Left lobe of liver (tissue), 2 donors: Measurements from ENCODE around the gene SLC22A23. TPM values are rescaled to one million over a fixed set of nuclear protein-coding genes. Genes with fewer than 3 reads are reported as not detected.

Source experiments
- ATAC-seq: fragments of 200-7000 bp; cut with Tn5 transposase; one replicate; pipeline ENCODE4 v1.9.1; 2020; ENCODE audit warnings: mild to moderate bottlenecking, moderate library complexity
- DNase-seq: peaks from one replicate; pipeline ENCODE4 v3.0.0-alpha.2; 2020; ENCODE audit warnings: low spot score
- total RNA-seq: library from RNA; stranded (reverse); gene quantifications from one replicate; pipeline ENCODE4 v1.2.1, GENCODE V29; 2021
- donor health status: DM: no; HTN: no; CAD: no; lungs with moderate emphysema.
- donor health status: DM: no; HTN: yes; CAD: no.

SLC22A23 gene
- total RNA-seq, 1 donor from 2014 or later = 16.9 TPM

GRCh38 chr6:3480009-3480408, 23.2 kb upstream of the SLC22A23 start:
- no peak for ATAC-seq
- no peak for DNase-seq

- DNase-seq = no peak
- no peak for ATAC-seq
Measured at GRCh38 chr6:3473773-3474172, 16.9 kb upstream of the SLC22A23 start.

GRCh38 chr6:3471711-3472110, 14.9 kb upstream of the SLC22A23 start:
- DNase-seq = no peak
- no peak for ATAC-seq

GRCh38 chr6:3471286-3471685, 14.4 kb upstream of the SLC22A23 start:
- DNase-seq (no peak), ATAC-seq (no peak)

GRCh38 chr6:3468585-3468984, 11.7 kb upstream of the SLC22A23 start:
- no peak for DNase-seq
- no peak for ATAC-seq

GRCh38 chr6:3467996-3468395, 11.1 kb upstream of the SLC22A23 start:
- ATAC-seq (no peak), DNase-seq (no peak)

- ATAC-seq (no peak), DNase-seq (no peak)
Measured at GRCh38 chr6:3466488-3467219, 9.8 kb upstream of the SLC22A23 start.

- ATAC-seq (no peak), DNase-seq (no peak)
Measured at GRCh38 chr6:3460253-3460652, 3.4 kb upstream of the SLC22A23 start.

GRCh38 chr6:3458706-3459421, 2.0 kb upstream of the SLC22A23 start:
- ATAC-seq (no peak), DNase-seq (no peak)

GRCh38 chr6:3457710-3458602, 1.1 kb upstream of the SLC22A23 start:
- DNase-seq (peak; percentile 56), ATAC-seq (peak; percentile 45)

GRCh38 chr6:3456395-3456897, 404 bp downstream of the SLC22A23 start:
- DNase-seq = no peak

GRCh38 chr6:3455569-3456394, 1.1 kb downstream of the SLC22A23 start:
- peak; percentile 27 for ATAC-seq
- DNase-seq = peak; percentile 63

More at GRCh38 chr6:3456395-3456897, 404 bp downstream of the SLC22A23 start:
- ATAC-seq = no peak

GRCh38 chr6:3455147-3455568, 1.7 kb downstream of the SLC22A23 start:
- peak; percentile 59 for ATAC-seq
- DNase-seq = peak; percentile 60

GRCh38 chr6:3454273-3455010, 2.4 kb downstream of the SLC22A23 start:
- ATAC-seq (no peak), DNase-seq (no peak)

- ATAC-seq (no peak), DNase-seq (no peak)
Measured at GRCh38 chr6:3453413-3454272, 3.2 kb downstream of the SLC22A23 start.

GRCh38 chr6:3451498-3451897, 5.4 kb downstream of the SLC22A23 start:
- DNase-seq = no peak
- ATAC-seq = no peak

GRCh38 chr6:3450888-3451287, 6.0 kb downstream of the SLC22A23 start:
- DNase-seq (no peak), ATAC-seq (peak; percentile 7)

- no peak for DNase-seq
- no peak for ATAC-seq
Measured at GRCh38 chr6:3449750-3450305, 7.0 kb downstream of the SLC22A23 start.
